NCI-H2081 treated with DMSO at 0.1 percent for 48 hours (cell line): ENCODE data around the gene CPT1B.

Experiments used
- DNase-seq: peaks from one replicate; lab custom pipeline; 2025; lab: John Stamatoyannopoulos, UW

The CPT1B gene

GRCh38 chr22:50585781-50586180, 7.6 kb upstream of the CPT1B start:
- DNase-seq: no peak

GRCh38 chr22:50585238-50585637, 7.0 kb upstream of the CPT1B start:
- DNase-seq: no peak

GRCh38 chr22:50584106-50585096, 6.2 kb upstream of the CPT1B start:
- DNase-seq: no peak

GRCh38 chr22:50583294-50583861, 5.2 kb upstream of the CPT1B start:
- no peak for DNase-seq

- DNase-seq: peak; percentile 84
Measured at GRCh38 chr22:50582493-50583293, 4.5 kb upstream of the CPT1B start, which contains the start of gene CHKB. Gene CHKB (minus strand): TSS chr22:50582849. CDS start chr22:50582781, 68 bp downstream.

GRCh38 chr22:50581950-50582492, 3.8 kb upstream of the CPT1B start:
- DNase-seq: no peak

- no peak for DNase-seq
Measured at GRCh38 chr22:50581031-50581949, 3.1 kb upstream of the CPT1B start.

- DNase-seq: no peak
Measured at GRCh38 chr22:50579752-50580151, 1.5 kb upstream of the CPT1B start.

- DNase-seq: no peak
Measured at GRCh38 chr22:50578776-50579310, 616 bp upstream of the CPT1B start.

GRCh38 chr22:50577697-50577986, 585 bp downstream of the CPT1B start:
- no peak for DNase-seq

- no peak for DNase-seq
Measured at GRCh38 chr22:50576806-50577696, 1.2 kb downstream of the CPT1B start.

GRCh38 chr22:50576070-50576469, 2.2 kb downstream of the CPT1B start:
- DNase-seq: no peak

- DNase-seq: no peak
Measured at GRCh38 chr22:50575426-50575941, 2.7 kb downstream of the CPT1B start.

- DNase-seq: no peak
Measured at GRCh38 chr22:50574383-50574755, 3.9 kb downstream of the CPT1B start.

- no peak for DNase-seq
Measured at GRCh38 chr22:50573491-50574382, 4.5 kb downstream of the CPT1B start.

- no peak for DNase-seq
Measured at GRCh38 chr22:50572965-50573364, 5.3 kb downstream of the CPT1B start.

- DNase-seq: no peak
Measured at GRCh38 chr22:50571264-50572175, 6.7 kb downstream of the CPT1B start.

- DNase-seq: no peak
Measured at GRCh38 chr22:50570861-50571260, 7.4 kb downstream of the CPT1B start.
